Stimulated activated CD4-positive, alpha-beta T cell treated with anti-CD3 and anti-CD28 coated beads, Interleukin-4, amount 100 ng/mL, for 48 hours (primary cell): ENCODE results near the gene APP.
A peak's percentile ranks its signal among the peaks of the same experiment; 100 is the strongest.
"Not testable (repeated sequence)": the region's sequence is repeated elsewhere in the genome, so short reads cannot be mapped to it uniquely, and the experiment has no call there.

ENCODE experiments used
- DNase-seq, 2 donors: peaks; one replicate each; pipeline ENCODE4 v3.0.0-alpha.2; 2020; ENCODE audit warnings: low read depth in 2 of 2

The APP gene

DNA sequence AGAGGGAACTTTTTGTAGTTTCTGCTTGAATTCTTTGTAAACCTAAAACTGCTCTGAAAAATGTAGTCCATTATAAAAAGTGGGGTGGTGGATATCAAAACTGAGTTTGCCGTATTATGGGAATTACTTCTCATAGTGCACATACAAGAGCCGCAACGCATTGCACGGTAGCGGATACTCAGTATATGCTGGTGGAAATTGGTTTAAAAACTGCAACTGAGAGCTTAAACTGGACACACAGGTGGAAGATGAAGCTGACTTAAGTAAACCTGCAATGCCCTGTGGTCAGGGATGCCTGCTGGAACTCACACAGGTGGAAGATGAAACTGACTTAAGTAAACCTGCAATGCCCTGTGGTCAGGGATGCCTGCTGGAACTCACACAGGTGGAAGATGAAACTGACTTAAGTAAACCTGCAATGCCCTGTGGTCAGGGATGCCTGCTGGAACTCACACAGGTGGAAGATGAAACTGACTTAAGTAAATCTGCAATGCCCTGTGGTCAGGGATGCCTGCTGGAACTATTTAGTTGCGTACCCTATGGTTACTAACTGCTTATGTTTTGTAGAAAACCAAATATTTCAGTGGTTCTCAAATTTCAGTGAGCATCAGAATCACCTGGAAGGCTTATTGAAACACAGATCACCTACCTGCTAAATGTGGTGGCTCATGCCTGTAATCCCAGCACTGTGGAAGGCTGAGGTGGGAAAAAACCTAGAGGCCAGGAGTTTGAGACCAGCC lies 147.8 kb downstream of the APP start:
- DNase-seq = not testable (repeated sequence)

DNA sequence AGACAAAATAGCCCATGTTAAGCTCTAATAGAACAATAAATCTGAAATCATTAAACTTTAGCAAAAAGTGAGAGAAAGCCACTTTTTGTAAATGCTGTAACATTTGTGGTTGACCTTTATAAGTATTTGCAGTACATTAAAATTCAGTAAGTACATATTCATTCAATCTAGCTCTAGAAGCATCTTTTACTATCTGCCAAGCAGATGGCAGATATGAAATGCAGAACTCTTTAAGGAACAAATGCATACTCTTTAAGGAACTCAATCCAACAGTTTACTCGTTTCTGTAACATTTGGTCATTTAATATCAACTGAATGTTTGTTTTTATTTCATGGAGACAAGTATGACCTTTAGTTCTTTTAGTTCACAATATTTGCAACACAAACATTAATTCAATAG lies 150.1 kb downstream of the APP start:
- no peak for DNase-seq

DNA sequence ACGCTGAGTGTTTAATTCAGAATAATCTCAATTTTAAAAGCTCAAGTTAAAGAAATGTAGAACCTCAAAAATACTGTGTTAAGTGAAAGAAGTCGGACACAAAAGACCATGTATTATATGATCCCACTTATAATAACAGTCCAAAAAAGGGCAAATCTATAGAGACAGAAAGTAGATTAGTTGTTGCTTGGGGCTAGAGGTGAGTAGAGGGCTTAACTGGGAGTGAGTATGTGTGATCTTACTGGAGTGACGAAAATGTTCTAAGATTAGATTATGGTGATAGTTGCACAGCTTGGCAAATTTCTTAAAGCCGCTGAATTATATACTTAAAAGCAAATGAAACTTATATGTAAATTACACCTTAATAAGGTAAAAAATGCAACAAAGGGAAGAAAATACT lies 150.5 kb downstream of the APP start:
- no peak for DNase-seq

DNA sequence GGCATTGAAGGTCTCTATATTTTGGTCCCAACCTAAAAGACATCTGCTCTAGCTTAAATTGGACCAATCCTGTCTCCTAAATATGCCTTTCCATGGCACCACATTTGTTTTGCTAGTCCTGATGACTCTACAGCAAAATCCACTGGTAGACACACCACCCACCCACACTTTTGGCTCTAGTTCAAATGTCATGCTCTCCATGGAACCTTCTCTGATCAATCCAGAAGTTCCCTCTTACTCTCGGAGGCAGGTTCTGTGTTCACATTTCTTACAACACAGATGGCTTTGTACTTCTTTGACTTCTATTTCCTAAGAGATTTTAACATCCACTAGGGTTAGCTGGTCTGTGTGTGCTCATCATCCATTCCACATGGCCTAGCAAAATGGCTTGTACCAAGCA lies 151.3 kb downstream of the APP start:
- no peak for DNase-seq

DNA sequence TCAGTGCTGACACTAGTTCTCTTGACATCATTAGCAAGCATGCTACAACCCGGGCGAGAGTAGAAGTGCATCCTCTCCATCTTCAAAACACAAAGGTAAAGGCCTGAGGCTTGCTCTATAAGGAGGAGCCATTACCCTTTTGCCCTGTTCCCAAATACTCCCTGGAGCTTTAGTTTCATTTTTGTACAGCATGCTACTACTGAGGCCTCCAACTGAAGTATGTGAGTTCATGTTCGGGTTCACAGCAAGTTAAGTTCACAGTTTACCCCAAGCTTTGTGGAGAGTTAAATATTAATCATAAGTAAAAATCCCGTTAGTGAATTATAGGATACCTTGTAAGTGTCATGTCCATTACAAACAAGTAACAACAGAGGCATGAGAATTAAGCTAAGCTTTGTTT lies 156.6 kb downstream of the APP start:
- DNase-seq = no peak

DNA sequence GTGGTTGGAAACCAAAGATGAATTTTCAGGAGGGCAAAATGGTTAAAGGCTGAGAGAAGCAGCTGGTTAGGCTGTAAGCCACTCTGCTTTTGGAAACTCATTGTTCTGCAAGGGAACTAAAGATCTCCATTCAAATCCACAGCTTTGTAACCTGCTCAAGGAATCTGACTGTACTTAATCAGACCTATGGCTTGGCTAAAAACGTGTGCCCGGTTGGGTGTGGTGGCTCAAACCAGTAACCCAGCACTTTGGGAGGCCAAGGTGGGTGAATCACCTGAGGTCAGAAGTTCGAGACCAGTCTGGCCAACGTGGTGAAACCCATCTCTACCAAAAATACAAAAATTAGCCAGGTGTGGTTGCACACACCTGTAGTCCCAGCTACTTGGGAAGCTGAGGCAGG lies 158.1 kb downstream of the APP start:
- not testable (repeated sequence) for DNase-seq

DNA sequence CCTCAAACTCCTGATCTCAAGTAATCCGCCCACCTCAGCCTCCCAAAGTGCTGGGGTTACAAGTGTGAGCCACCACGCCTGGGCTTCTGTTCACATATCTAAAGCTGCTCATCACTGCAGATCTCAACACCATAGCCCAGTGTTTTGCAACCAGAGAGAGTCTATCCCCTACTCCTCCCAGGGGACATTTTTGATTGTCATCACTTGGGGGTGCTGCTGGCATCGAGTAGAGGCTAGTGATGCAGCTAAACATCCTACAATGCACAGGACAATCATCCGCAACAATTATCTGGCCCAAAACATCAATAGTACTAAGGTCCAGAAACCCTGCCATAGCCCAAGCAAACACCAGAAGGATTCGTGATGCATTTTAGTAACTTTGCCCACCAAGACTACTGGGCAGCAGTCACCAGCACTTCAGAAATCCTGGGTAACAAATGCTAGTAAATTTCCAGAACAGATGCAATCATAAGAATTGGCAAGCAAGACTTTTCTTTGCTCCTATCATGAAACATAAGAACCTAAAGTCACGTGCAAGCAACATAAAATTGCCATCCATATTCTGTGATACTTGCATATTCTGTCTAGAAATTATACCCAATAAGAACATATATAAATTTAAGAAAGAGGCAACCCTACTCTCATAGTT lies 159.2 kb downstream of the APP start:
- no peak for DNase-seq

DNA sequence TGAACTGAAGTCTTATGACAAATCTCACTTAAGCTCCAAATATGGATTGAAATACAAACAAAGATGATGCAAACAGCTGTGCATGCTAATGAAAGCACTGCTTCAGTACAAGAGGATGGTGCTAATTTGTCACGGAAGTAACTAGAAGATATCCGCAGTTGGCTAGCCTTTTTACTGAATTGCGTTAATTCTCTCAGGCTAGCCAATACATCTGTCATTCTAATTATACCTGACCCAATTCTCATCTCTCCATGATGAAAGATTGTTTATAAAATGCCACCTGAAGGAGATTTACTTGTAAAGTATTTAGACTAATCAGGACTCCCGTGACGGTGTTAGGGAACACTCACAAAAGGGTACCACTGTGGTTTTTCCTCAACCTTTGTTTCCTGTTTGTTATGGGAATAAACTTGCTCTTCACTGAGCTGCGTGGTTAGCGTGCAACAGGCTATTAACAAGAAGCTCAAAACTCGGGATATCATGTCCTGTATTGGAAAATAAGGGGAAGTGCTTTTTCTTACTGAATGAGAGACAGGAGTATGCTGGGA lies 162.5 kb downstream of the APP start:
- DNase-seq = no peak

DNA sequence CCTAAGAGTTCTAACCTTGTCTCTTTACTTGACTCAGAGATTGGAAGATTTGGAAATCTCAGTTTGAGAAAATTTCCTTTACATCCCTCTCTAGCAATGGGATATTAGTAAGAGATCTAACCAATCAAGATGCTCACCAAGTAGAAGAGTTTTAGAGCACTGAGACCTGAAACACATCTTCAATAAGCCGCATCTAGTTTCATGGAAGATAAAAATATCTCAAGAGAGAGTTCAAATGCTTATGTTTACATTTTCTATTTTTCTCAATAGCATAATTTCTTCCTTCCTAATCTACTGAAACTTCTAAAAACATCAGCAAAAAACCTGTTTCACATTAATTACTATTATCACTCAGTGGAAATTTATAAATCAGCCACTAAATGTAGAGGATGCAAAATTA lies 165.1 kb downstream of the APP start:
- DNase-seq = no peak

DNA sequence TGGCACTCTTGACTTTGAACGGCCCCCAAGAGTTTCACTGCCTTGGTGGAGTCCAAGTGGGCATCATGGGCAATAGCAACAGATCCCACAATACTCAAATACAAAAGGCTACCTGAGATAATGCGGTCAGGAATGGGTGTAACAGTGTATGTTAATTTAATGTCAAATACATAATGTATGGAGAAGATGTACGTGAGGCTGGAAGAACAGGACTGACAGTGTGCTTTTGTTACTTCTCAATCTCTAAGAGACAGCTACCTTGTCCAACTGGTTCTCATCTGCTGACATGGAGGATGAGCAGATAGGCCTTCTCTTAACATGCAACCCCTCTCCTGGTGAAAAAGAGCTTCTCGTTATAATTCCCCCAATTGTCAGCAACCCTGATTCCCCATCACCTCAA lies 167.2 kb downstream of the APP start:
- DNase-seq = no peak

DNA sequence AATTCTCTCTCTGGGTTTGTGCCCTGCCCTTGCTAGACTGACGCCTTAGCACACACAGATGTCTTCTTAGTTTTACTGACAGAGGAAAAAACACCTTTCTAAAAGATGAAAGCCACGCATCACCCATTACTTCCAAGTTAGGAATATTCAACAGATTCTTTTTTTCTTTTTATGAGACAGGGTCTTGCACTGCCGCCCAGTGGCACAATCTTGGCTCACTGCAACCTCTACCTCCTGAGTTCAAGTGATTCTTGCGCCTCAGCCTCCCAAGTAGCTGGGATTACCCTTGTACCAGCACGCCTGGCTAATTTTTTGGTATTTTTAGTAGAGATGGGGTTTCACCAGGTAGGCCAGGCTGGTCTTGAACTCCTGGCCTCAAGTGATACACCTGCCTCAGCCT lies 169.2 kb downstream of the APP start:
- DNase-seq = no peak

DNA sequence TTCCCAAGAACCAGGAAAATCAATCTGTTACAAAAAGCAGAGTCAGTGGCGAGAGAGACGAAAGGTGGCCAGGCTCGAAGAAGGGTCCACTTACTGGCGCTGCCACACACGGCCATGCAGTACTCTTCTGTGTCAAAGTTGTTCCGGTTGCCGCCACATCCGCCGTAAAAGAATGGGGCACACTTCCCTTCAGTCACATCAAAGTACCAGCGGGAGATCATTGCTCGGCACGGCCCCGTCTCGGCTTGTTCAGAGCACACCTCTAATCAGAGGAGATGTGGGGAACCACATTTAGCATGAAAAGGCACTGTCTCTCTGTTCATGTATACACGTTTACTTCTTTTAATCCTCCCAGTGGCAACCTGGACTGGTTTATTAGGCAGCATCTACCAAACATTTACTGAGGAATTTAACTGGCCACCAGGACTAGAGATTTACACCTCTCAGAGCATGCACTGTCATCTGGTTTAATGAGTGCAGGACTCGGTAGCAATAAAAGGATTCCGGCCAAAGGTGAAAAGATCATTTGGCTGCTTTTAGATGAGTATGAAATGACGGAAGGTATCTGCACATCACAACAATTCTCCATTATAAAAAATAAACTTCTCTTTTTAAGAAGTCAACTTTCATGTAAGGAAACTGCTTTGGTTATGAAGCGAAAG lies 170.5 kb downstream of the APP start:
- DNase-seq = peak in 1 of 2 donors; percentile 2

DNA sequence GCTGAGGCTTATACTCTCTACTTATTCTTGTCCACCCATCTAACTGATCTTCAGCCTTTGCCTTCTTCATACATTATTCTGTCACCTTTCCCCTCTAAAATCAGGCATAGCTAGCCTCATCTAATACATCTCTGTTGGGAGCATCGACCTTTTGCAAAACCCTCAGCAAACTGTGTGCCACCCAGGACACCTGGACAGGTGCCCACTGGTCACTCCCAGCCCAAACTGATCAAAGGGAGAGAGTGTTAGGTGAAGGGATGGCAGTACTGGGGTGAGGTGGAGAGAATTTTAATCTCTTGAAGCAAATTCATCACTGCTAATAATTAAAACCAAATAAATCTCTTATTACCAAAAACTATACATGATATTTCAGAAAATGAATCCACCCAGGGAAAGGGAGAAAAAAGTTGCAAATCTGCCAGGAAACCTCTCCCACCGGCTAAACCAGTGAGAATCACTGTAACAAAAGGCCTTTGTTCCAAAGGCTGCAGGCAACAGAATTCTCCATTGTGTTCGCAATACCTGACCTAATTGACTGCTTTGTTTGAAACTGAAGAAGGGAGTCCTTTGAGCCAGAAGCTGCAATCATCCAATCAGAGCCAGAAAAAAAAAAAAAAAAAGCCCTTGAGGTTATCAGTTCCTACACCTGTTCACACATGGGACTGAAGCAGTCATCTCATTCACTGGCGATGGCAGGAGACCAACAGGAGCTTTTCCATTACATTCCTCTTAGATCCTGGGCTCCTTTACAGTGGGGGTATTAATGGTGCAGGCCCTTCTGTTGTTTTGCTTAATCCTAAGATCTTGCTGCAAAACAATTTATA lies 172.6 kb downstream of the APP start:
- no peak for DNase-seq

DNA sequence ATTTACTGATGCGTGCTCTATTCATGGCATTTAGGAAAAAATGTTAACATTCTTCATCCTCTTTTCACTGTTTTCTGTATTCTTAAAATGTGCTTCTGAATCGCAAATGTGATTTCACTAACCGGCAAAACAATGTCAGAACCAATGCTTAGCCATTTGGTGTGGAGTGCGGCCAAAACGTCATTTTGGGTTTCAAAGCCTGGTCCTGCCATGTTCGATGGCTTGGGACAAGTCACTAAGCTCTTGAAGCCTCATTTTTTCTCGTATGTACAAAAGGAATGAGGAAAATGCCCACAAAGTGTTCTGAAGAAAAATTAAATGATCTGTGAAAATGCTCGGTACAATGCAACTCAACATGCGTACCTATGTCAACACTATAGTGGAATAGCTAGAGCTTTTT lies 175.3 kb downstream of the APP start:
- no peak for DNase-seq

DNA sequence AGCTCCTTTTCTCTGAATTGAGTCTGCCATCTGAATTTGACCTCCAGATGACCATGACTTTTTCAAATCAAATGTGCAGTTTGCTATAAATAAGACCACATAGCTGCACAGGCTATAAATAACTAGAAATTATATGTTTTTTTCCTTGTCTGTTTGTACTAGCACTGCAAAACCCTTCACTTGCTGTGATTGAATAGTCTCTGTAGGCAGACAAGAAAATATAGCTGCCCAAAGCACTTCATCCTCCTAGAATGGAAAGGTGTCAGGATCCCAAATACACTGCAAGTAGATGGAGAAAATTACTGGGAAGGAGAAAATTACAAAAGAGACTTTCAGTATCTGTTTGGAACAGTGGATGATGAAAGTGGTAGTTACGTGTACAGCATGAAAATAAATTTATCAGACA lies 175.8 kb downstream of the APP start:
- DNase-seq = no peak

DNA sequence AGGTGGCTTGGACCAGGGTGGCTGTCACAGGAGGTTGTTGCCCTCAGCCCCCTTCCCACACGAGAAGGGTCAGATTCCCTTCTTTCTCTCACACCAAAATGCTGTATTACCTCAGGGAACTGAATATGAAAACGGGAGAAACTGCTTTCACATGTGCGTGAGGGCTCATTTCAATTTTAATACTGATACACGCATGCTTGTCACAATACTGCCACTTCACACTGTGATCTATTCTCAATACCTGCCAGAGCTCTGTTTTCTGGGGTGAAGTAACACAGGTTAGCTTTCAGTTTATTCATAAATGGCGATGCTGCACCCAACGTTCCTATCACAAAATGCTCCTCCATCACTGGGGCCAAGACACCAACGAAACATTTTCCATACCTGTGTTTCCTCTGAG lies 181.8 kb downstream of the APP start:
- DNase-seq = no peak

DNA sequence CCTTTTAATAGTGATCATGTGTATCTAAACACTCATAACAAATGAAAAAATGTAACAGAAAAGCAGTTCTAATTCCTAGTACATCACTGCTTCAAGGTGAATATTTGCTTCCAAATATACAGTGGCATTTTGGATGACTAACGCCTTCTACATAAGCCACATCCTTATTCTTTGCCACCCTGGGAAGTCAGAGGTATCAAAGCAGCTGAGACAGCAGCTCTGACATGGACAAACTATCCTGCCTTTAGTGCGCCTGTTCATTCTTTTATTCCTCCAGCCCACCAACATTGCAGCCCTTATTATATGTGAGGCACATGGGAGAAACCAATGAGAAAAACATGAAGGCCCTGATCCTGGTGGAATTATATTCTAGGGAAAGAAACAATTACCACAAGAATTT lies 183.0 kb downstream of the APP start:
- DNase-seq = no peak

DNA sequence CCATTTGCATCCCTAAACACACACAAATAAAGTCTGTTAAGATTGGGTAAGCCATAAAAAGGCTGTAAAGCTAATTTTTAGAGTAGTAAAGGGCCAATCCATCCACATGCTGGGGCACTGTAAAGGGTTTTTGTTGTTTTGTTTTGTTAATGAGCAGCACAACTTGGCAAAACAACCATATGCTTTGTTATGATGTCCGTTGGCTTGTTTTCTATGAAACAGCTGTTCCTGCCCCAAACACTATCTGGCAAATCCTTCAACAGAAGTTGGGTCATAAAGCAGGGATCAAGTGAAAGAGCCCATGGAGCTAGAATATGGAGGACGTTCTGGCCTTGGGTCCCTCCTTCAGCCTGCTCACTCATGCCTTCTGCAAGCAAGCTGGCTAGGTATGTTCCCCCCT lies 183.6 kb downstream of the APP start:
- DNase-seq = no peak

DNA sequence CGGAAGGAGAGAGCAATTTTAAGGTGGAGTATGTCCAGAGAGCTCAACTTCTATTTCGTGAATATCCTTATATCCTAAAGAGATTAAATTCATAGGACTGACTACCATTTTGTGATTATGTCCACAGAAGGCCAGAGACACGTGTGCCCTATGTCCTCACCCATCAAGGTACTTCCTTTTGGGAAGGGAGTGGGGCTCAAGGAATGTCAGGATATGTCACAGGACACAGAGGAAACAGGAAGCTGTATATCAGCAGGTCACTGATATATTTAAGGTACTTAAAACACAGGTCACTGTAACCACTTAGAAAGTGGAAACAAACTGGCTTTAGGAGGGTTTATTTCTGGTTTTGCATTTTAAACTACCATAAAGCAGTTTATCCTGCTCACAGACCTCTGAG lies 184.6 kb downstream of the APP start:
- DNase-seq = no peak

DNA sequence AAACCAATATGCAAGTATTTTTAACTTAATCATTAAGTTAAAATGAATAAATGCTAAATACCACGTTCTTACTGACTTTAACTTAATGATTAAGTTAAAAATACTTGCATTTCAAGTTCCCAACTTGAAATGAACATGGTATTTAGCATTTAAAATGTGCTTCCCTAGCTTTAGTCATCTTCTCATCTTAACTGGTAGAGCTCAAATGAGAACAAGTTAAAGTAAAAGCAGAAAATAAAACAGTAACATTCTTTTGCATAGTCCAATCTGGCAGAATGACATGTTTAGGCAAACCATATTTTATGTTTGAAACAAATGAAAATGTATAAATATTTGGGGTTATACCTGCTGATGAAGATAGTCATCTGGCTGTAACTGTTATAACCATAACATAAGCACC lies 186.0 kb downstream of the APP start:
- no peak for DNase-seq

DNA sequence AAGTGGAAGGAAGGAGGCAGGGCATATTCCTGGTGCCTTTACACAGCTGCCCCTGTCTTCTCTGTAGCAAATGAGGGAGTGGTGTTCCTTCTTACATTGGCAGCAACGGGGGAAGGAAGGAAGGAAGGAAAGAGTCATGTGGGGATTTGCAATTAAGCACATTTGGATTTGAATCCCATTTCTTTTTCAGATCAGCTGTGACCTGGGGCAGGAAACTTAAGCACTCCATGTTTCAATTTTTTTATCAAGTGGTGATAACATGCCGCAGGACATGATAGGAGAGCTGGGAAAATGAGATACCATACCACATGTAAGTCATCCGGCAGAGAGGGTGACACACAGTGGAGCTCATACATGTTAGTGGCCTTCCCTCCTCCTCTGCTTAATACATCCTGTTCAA lies 186.8 kb downstream of the APP start:
- DNase-seq = no peak

DNA sequence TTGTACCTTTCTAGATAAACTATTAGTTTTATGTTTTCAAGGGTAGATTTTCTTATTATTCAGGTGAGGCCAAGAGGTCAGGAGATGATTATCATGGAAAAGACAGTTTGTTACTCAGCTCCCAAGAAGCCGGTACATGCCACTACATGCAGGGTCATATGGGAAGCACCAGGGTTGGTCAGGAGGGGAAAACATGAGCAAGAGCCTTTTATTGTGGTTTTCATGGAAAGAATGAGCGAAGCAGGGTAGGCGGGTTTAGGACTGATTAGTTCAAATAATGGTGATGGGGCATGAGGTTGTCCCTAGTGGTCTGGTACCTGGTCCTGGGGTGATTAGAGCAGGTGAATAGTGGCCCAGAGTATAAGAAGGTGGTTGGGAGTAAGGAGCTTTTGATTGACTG lies 189.9 kb downstream of the APP start:
- no peak for DNase-seq
